ENCODE results near the gene MMEL1. TPM values are rescaled to one million over a fixed set of nuclear protein-coding genes. Genes with fewer than 3 reads are reported as not detected.

MMEL1 gene
- total RNA-seq, 2 experiments from 2014 or later, result not detected

- no TSS peak for BruUV-seq (replicated peaks)
- H3K4me3 ChIP-seq (ENCODE audit: low read depth, low read length, poor library complexity, severe bottlenecking), result no peak overlapping the region
- H3K4me2 ChIP-seq (ENCODE audit: low read length), result no peak overlapping the region
- no peaks in the 10 kb centered on the region for H3K9me2 ChIP-seq (ENCODE audit: insufficient read depth, low read length)
- H3K4me1 ChIP-seq (ENCODE audit: insufficient read depth, low read length, poor library complexity, severe bottlenecking), result no peaks in the 10 kb centered on the region
- no peaks in the 10 kb centered on the region for H3K9me3 ChIP-seq (ENCODE audit: low read length)
- CTCF ChIA-PET (ENCODE audit: unreplicated experiment), result no interaction called here
- intact Hi-C loops (cut with micrococcal nuclease; ENCODE audit: unreplicated experiment), result no loop called here
- no peak for DNase-seq (ENCODE audit: low spot score)
- no peaks in the 10 kb centered on the region for H3K36me3 ChIP-seq (ENCODE audit: insufficient read depth, low read length)
- H4K20me1 ChIP-seq (ENCODE audit: insufficient read depth, low read length), result no peaks in the 10 kb centered on the region
- TF ChIP-seq CTCF (conservative IDR thresholded peaks at IDR 0.05; ENCODE audit: low read length) (no peak), EZH2phosphoT487 (IDR thresholded peaks at IDR 0.05; ENCODE audit: borderline replicate concordance, low read depth, low read length) (no peak)
- no peak overlapping the region for H2AFZ ChIP-seq (ENCODE audit: low read length)
- no peaks in the 10 kb centered on the region for H3K79me2 ChIP-seq (ENCODE audit: insufficient read depth, low read depth, low read length)
- no peak overlapping the region for H3K27ac ChIP-seq (ENCODE audit: low read depth, low read length, poor library complexity, severe bottlenecking)
- POLR2A ChIA-PET, result interaction anchor here (0.8 kb wide), 1 partner anchor 162 kb away, joined by 6 read pairs; no protein-coding TSS in a partner anchor
Measured at GRCh38 chr1:2564006-2564814, 68.6 kb downstream of the MMEL1 start.

GRCh38 chr1:2563205-2563604 lies 69.6 kb downstream of the MMEL1 start:
- Histone ChIP-seq H3K27ac (ENCODE audit: low read depth, low read length, poor library complexity, severe bottlenecking) (no peak overlapping the region), H3K79me2 (ENCODE audit: insufficient read depth, low read depth, low read length) (no peaks in the 10 kb centered on the region), H3K36me3 (ENCODE audit: insufficient read depth, low read length) (no peaks in the 10 kb centered on the region), H3K4me3 (ENCODE audit: low read depth, low read length, poor library complexity, severe bottlenecking) (no peak overlapping the region), H3K4me2 (ENCODE audit: low read length) (no peak overlapping the region), H3K4me1 (ENCODE audit: insufficient read depth, low read length, poor library complexity, severe bottlenecking) (no peaks in the 10 kb centered on the region), H2AFZ (ENCODE audit: low read length) (no peak overlapping the region), H3K9me2 (ENCODE audit: insufficient read depth, low read length) (no peaks in the 10 kb centered on the region), H3K9me3 (ENCODE audit: low read length) (no peaks in the 10 kb centered on the region), H4K20me1 (ENCODE audit: insufficient read depth, low read length) (no peaks in the 10 kb centered on the region)
- TF ChIP-seq CTCF (conservative IDR thresholded peaks at IDR 0.05; ENCODE audit: low read length) (no peak), EZH2phosphoT487 (IDR thresholded peaks at IDR 0.05; ENCODE audit: borderline replicate concordance, low read depth, low read length) (no peak)
- BruUV-seq (replicated peaks), result no TSS peak
- ChIA-PET CTCF (ENCODE audit: unreplicated experiment) (no interaction called here), POLR2A (no interaction called here)
- DNase-seq (ENCODE audit: low spot score), result no peak
- intact Hi-C loops (cut with micrococcal nuclease; ENCODE audit: unreplicated experiment), result no loop called here

All from OCI-LY7 (cell line).